GM23248 (cell line): ENCODE data around the gene DNAI1. TPM values are rescaled to one million over a fixed set of nuclear protein-coding genes. Genes with fewer than 3 reads are reported as not detected.
A peak's percentile ranks its signal among the peaks of the same experiment; 100 is the strongest.

Experiments used
- DNase-seq: peaks from one replicate; pipeline ENCODE4 v3.0.0-alpha.2; 2015
- H2AFZ ChIP-seq: fragments of 200-600 bp; sonication (generic); 2 replicates; pipeline ENCODE4 v1.6.1; 2016; ENCODE audit warnings: antibody characterized with exemption
- H3F3A ChIP-seq: fragments of 200-600 bp; sonication (generic); 2 replicates; pipeline ENCODE4 v1.6.1; 2016; ENCODE audit warnings: mild to moderate bottlenecking, antibody characterized with exemption, mixed run types; ENCODE audit not compliant: insufficient read depth
- H3K27ac ChIP-seq: fragments of 200-600 bp; sonication (generic); 2 replicates; pipeline ENCODE4 v1.5.1; 2016; ENCODE audit warnings: mild to moderate bottlenecking
- H3K27me3 ChIP-seq: fragments of 200-600 bp; sonication (generic); replicated peaks from 2 replicates; pipeline ENCODE4 v1.6.1; 2016; ENCODE audit warnings: mild to moderate bottlenecking; ENCODE audit not compliant: insufficient read depth
- H3K36me3 ChIP-seq: fragments of 200-600 bp; sonication (generic); 2 replicates; pipeline ENCODE4 v1.6.1; 2016; ENCODE audit warnings: low read depth, mild to moderate bottlenecking
- H3K4me1 ChIP-seq: fragments of 200-600 bp; sonication (generic); 2 replicates; pipeline ENCODE4 v1.6.1; 2016; ENCODE audit warnings: mild to moderate bottlenecking; ENCODE audit not compliant: insufficient read depth
- H3K4me2 ChIP-seq: fragments of 200-600 bp; sonication (generic); one replicate; pipeline ENCODE4 v1.6.1; 2016; ENCODE audit warnings: mild to moderate bottlenecking; ENCODE audit not compliant: unreplicated experiment
- H3K4me3 ChIP-seq: fragments of 200-600 bp; sonication (generic); 2 replicates; pipeline ENCODE4 v1.5.1; 2016; ENCODE audit warnings: mild to moderate bottlenecking
- H3K79me2 ChIP-seq: fragments of 200-600 bp; sonication (generic); 2 replicates; pipeline ENCODE4 v1.6.1; 2016; ENCODE audit warnings: mild to moderate bottlenecking; ENCODE audit not compliant: insufficient read depth
- H3K9ac ChIP-seq: fragments of 200-600 bp; sonication (generic); 2 replicates; pipeline ENCODE4 v1.6.1; 2016; ENCODE audit warnings: mild to moderate bottlenecking
- H3K9me2 ChIP-seq: fragments of 200-600 bp; sonication (generic); 2 replicates; pipeline ENCODE4 v1.6.1; 2016; ENCODE audit warnings: mixed run types, mild to moderate bottlenecking, moderate library complexity; ENCODE audit not compliant: insufficient read depth
- H3K9me3 ChIP-seq: fragments of 200-600 bp; sonication (generic); one replicate; pipeline ENCODE4 v1.6.1; 2017; ENCODE audit warnings: low read depth
- H4K20me1 ChIP-seq: fragments of 200-600 bp; sonication (generic); 2 replicates; pipeline ENCODE4 v1.6.0; 2016; ENCODE audit not compliant: insufficient read depth
- EZH2 ChIP-seq: fragments of 200-600 bp; sonication (generic); IDR thresholded peaks from 2 replicates; pipeline ENCODE4 v1.6.1; 2018; ENCODE audit warnings: antibody characterized with exemption, mild to moderate bottlenecking; ENCODE audit not compliant: insufficient read depth, poor library complexity, severe bottlenecking
- EZH2phosphoT487 ChIP-seq: fragments of 200-600 bp; sonication (generic); IDR thresholded peaks from 2 replicates; pipeline ENCODE4 v1.6.1; 2018; ENCODE audit warnings: antibody characterized with exemption, moderate library complexity, mild to moderate bottlenecking, low read depth; ENCODE audit not compliant: insufficient read depth
- WGBS, 2 experiments: methylation state at CpG; one replicate each; pipeline ENCODE4 v1.1.6; 2015 to 2017; ENCODE audit warnings: low lambda C conversion rate in 2 of 2, low coverage in 1 of 2; ENCODE audit errors: missing lambda C conversion rate in 2 of 2; 5-methylcytosine and 5-hydroxymethylcytosine counted together
- in situ Hi-C: fragments of 300-500 bp; cut with MboI; formaldehyde crosslinking; loops from 2 replicates; pipeline ENCODE4 v1.15.0; 2020
- polyA plus RNA-seq: library from polyadenylated mRNA; unstranded; fragments of >200 nt; fragmentation: Nextera tagmentation; extraction: Ambion mirVana; gene quantifications from 2 replicates; pipeline ENCODE4 v1.2.1, GENCODE V29; 2016
- total RNA-seq: library from RNA; depleted of rRNA; stranded (reverse); fragments of >200 nt; shearing (Covaris generic); gene quantifications from 2 replicates; pipeline ENCODE4 v1.2.3, GENCODE V29; 2014

Gene DNAI1
- total and polyA plus RNA-seq, 2 experiments from 2014 or later = not detected

DNA sequence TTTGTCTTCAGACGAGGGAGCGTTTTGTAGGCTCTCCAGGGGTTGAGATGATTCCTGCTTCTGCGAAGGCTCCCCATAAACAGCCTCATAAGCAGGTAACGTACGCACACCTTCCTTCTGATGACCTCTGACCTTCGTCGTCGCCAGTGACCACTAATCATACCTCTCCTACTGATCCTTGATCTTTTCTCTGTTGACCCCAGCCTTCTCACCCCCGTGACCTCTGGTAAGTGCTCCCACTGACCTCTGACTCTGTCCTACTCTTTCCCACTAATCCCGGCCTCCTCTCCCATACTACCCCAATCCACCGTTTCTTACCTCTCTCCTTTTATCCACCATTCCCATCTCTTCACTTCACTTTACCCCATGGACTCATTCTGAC is 345 bp downstream of the DNAI1 start:
- H3F3A ChIP-seq = peaks cover 20% of the 10 kb centered on the region
- WGBS, 2 experiments = 16 to 17% methylated on average over 11 of the region's 11 CpGs
- no peak overlapping the region; the same call in 1 of the 2 replicates for H3K9ac ChIP-seq
- no peaks in the 10 kb centered on the region for H3K27me3 ChIP-seq
- H4K20me1 ChIP-seq = no peaks in the 10 kb centered on the region; the same call in 1 of the 2 replicates
- no peak for TF ChIP-seq EZH2
- H3K4me1 ChIP-seq = peaks cover 28% of the 10 kb centered on the region
- in situ Hi-C loops = no loop called here
- H3K79me2 ChIP-seq = peaks cover 36% of the 10 kb centered on the region
- H3K9me2 ChIP-seq = no peaks in the 10 kb centered on the region
- H3K36me3 ChIP-seq = no peaks in the 10 kb centered on the region
- H3K4me2 ChIP-seq = peak overlapping the region; percentile 74
- peak overlapping the region; percentile 78 for H3K4me3 ChIP-seq
- DNase-seq = no peak
- H3K9me3 ChIP-seq = no peaks in the 10 kb centered on the region
- H3K27ac ChIP-seq = no peak overlapping the region
- peak overlapping the region; percentile 86 for H2AFZ ChIP-seq

GRCh38 chr9:34459356-34459755 is 751 bp downstream of the DNAI1 start:
- Histone ChIP-seq H3F3A (peaks cover 22% of the 10 kb centered on the region), H3K79me2 (peaks cover 32% of the 10 kb centered on the region), H3K36me3 (no peaks in the 10 kb centered on the region), H3K9me3 (no peaks in the 10 kb centered on the region), H3K4me1 (peaks cover 28% of the 10 kb centered on the region), H3K4me2 (no peak overlapping the region), H3K27ac (no peak overlapping the region), H3K27me3 (no peaks in the 10 kb centered on the region), H3K9ac (no peak overlapping the region), H2AFZ (no peak overlapping the region), H3K4me3 (no peak overlapping the region), H4K20me1 (no peaks in the 10 kb centered on the region; the same call in 1 of the 2 replicates), H3K9me2 (no peaks in the 10 kb centered on the region)
- no peak for DNase-seq
- 75 to 77% methylated on average over 13 to 14 of the region's 14 CpGs for WGBS, 2 experiments
- TF ChIP-seq EZH2 = no peak
- no peak for TF ChIP-seq EZH2phosphoT487
- in situ Hi-C loops = no loop called here

DNA sequence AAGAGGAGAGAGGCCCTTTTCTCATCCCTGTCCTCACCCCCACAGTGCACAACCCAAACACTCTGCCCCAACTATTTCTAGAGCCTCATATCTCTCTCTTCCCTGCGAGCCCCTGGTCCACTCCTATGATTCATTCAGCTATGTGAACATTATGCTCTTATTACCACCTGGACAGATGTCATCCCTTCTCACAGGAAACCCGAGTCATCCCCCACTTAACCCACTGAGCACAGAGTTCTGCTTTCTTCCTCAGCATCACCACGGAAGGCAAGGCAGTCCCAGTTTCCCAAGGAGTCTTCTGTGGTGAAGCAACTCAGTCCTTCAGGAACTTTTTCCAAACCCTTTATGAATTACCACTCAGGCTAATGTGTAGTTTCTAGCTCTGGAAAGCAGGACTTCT is 1.3 kb downstream of the DNAI1 start:
- Histone ChIP-seq H3K9me2 (no peaks in the 10 kb centered on the region), H3K79me2 (peaks cover 29% of the 10 kb centered on the region), H4K20me1 (no peaks in the 10 kb centered on the region), H3K4me1 (peaks cover 23% of the 10 kb centered on the region), H3K9ac (no peak overlapping the region), H3K4me2 (no peak overlapping the region), H2AFZ (no peak overlapping the region), H3F3A (peaks cover 26% of the 10 kb centered on the region), H3K27ac (no peak overlapping the region), H3K9me3 (no peaks in the 10 kb centered on the region), H3K27me3 (no peaks in the 10 kb centered on the region), H3K4me3 (no peak overlapping the region), H3K36me3 (no peaks in the 10 kb centered on the region)
- no peak for TF ChIP-seq EZH2phosphoT487
- no peak for TF ChIP-seq EZH2
- peak; percentile 39 for DNase-seq
- 13 to 16% methylated on average over 3 of the region's 3 CpGs for WGBS, 2 experiments
- in situ Hi-C loops = no loop called here

DNA sequence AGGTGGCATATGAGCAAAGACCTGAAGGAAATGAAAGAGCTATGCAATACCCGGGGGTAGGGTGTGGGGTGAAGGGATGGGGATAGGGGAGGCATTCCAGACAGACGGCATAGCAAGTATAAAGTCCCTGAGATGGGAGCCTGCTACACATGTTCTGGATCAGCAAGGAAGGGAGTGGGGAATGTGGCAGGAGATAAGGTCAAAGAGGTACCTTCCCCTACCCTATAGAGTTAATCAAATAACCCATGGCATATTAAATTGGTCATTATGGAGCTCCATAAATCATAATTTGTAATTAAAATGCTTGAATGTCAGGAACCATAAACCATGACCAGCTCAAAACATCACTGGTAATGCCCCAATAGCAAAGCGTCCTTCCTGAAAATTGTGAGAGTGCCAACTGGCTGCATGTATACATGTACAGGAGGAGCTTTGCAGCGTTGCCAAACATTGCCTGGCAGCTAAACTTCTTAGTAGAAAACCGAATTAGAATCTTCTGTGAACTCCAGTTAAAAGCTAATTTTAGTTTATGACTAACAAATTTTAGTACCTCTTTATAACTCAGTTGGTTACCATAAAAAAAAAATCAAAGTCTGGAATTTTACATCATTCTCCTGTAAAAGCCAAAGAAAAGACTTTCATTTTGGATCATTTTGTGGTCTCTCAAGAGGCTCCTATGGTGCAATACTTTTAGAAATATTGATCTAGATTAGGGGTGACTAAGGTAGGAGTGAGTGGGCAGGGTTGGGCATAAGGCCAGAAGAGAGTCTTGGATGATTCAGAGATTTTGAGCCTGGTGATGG is 4.7 kb downstream of the DNAI1 start:
- WGBS, 2 experiments = 3 to 4% methylated on average over 5 of the region's 5 CpGs
- Histone ChIP-seq H4K20me1 (no peaks in the 10 kb centered on the region), H3K4me1 (peaks cover 15% of the 10 kb centered on the region), H3K4me2 (peak overlapping the region; percentile 33), H3K9me2 (no peaks in the 10 kb centered on the region), H2AFZ (no peak overlapping the region), H3K4me3 (no peak overlapping the region), H3K36me3 (no peaks in the 10 kb centered on the region), H3K79me2 (no peaks in the 10 kb centered on the region), H3K27ac (peak overlapping the region; percentile 13; the same call in 1 of the 2 replicates), H3F3A (peaks cover 28% of the 10 kb centered on the region), H3K9ac (no peak overlapping the region), H3K27me3 (no peaks in the 10 kb centered on the region), H3K9me3 (no peaks in the 10 kb centered on the region)
- in situ Hi-C loops = no loop called here
- TF ChIP-seq EZH2 (no peak), EZH2phosphoT487 (peak; percentile 47; the same call in 1 of the 2 replicates)
- DNase-seq = peak; percentile 93

DNA sequence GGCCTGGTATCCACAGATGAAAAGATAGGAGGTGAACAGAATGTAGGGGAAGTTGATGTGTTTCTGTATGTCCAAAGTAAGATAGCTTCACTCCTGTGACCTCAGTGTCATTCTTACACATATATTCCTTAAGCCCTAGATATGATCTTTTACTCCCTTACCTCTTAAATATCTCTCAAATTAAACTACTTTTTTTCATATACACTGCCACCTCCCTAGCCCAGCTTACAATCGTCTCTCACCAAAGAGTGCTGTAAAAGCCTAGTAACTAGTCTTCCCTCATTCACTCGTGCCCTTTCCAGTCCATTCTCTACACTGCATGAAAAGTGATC is 5.3 kb downstream of the DNAI1 start:
- no peak overlapping the region for H3K4me3 ChIP-seq
- H3F3A ChIP-seq = peaks cover 28% of the 10 kb centered on the region
- no peak overlapping the region for H3K4me2 ChIP-seq
- no peaks in the 10 kb centered on the region for H3K27me3 ChIP-seq
- no peak for DNase-seq
- in situ Hi-C loops = no loop called here
- no peaks in the 10 kb centered on the region for H3K9me2 ChIP-seq
- no peaks in the 10 kb centered on the region for H4K20me1 ChIP-seq
- H2AFZ ChIP-seq = no peak overlapping the region
- peaks cover 15% of the 10 kb centered on the region for H3K4me1 ChIP-seq
- H3K36me3 ChIP-seq = no peaks in the 10 kb centered on the region
- TF ChIP-seq EZH2phosphoT487 = no peak
- no peak for TF ChIP-seq EZH2
- no peaks in the 10 kb centered on the region for H3K79me2 ChIP-seq
- 47 to 71% methylated on average over 2 of the region's 2 CpGs for WGBS, 2 experiments
- H3K9me3 ChIP-seq = no peaks in the 10 kb centered on the region
- H3K27ac ChIP-seq = peak overlapping the region; percentile 13; the same call in 1 of the 2 replicates
- H3K9ac ChIP-seq = no peak overlapping the region
